ENCODE results near the gene DLG2.
"Not testable (repeated sequence)": the region's sequence is repeated elsewhere in the genome, so short reads cannot be mapped to it uniquely, and the experiment has no call there.

DLG2 gene

GRCh38 chr11:85238038-85238437, 389.1 kb downstream of the DLG2 start:
- FAIRE-seq; DNase-seq (ENCODE audit: low spot score): not testable (repeated sequence)

GRCh38 chr11:85236211-85236610, 390.9 kb downstream of the DLG2 start:
- FAIRE-seq (no peak), DNase-seq (ENCODE audit: low spot score) (no peak)

- FAIRE-seq (no peak), DNase-seq (ENCODE audit: low spot score) (no peak)
Measured at GRCh38 chr11:85232559-85232958, 394.6 kb downstream of the DLG2 start.

GRCh38 chr11:85231588-85231987, 395.6 kb downstream of the DLG2 start:
- DNase-seq (ENCODE audit: low spot score) (no peak), FAIRE-seq (no peak)

GRCh38 chr11:85229723-85230122, 397.4 kb downstream of the DLG2 start:
- not testable (repeated sequence) for FAIRE-seq; DNase-seq (ENCODE audit: low spot score)

GRCh38 chr11:85196968-85197367, 430.2 kb downstream of the DLG2 start:
- DNase-seq (ENCODE audit: low spot score) (no peak), FAIRE-seq (no peak)

GRCh38 chr11:85195934-85196333, 431.2 kb downstream of the DLG2 start:
- DNase-seq (ENCODE audit: low spot score) (no peak), FAIRE-seq (no peak)

GRCh38 chr11:85187992-85188391, 439.2 kb downstream of the DLG2 start:
- no peak for FAIRE-seq
- no peak for DNase-seq (ENCODE audit: low spot score)

- no peak for DNase-seq (ENCODE audit: low spot score)
- no peak for FAIRE-seq
Measured at GRCh38 chr11:85184721-85185120, 442.4 kb downstream of the DLG2 start.

- peak; percentile 12 for DNase-seq (ENCODE audit: low spot score)
- FAIRE-seq = no peak
Measured at GRCh38 chr11:85182441-85183387, 444.4 kb downstream of the DLG2 start.

- no peak for FAIRE-seq
- DNase-seq (ENCODE audit: low spot score) = no peak
Measured at GRCh38 chr11:85180528-85180927, 446.6 kb downstream of the DLG2 start.

GRCh38 chr11:85171648-85172257, 455.4 kb downstream of the DLG2 start:
- FAIRE-seq (no peak), DNase-seq (ENCODE audit: low spot score) (no peak)

GRCh38 chr11:85170184-85170583, 457.0 kb downstream of the DLG2 start:
- DNase-seq (ENCODE audit: low spot score) (peak; percentile 38), FAIRE-seq (peak; percentile 63)

GRCh38 chr11:85167471-85167870, 459.7 kb downstream of the DLG2 start:
- DNase-seq (ENCODE audit: low spot score) (no peak), FAIRE-seq (no peak)

GRCh38 chr11:85167038-85167437, 460.1 kb downstream of the DLG2 start:
- DNase-seq (ENCODE audit: low spot score) = no peak
- FAIRE-seq = no peak

GRCh38 chr11:85165819-85166218, 461.3 kb downstream of the DLG2 start:
- no peak for DNase-seq (ENCODE audit: low spot score)
- no peak for FAIRE-seq

- FAIRE-seq (no peak), DNase-seq (ENCODE audit: low spot score) (no peak)
Measured at GRCh38 chr11:85164743-85165142, 462.4 kb downstream of the DLG2 start.

- DNase-seq (ENCODE audit: low spot score) (no peak), FAIRE-seq (no peak)
Measured at GRCh38 chr11:85154294-85154693, 472.9 kb downstream of the DLG2 start.

- DNase-seq (ENCODE audit: low spot score) (no peak), FAIRE-seq (no peak)
Measured at GRCh38 chr11:85137597-85137996, 489.5 kb downstream of the DLG2 start.

- no peak for FAIRE-seq
- DNase-seq (ENCODE audit: low spot score) = no peak
Measured at GRCh38 chr11:85133636-85134035, 493.5 kb downstream of the DLG2 start.

- no peak for DNase-seq (ENCODE audit: low spot score)
- FAIRE-seq = no peak
Measured at GRCh38 chr11:85132851-85133585, 494.1 kb downstream of the DLG2 start.

- DNase-seq (ENCODE audit: low spot score) (no peak), FAIRE-seq (no peak)
Measured at GRCh38 chr11:85127349-85127748, 499.8 kb downstream of the DLG2 start.
